Measurements from ENCODE around the gene ADGRD2.

- TF ChIP-seq POLR2A (IDR thresholded peaks at IDR 0.05): no peak
- TF ChIP-seq, protein P1, sequence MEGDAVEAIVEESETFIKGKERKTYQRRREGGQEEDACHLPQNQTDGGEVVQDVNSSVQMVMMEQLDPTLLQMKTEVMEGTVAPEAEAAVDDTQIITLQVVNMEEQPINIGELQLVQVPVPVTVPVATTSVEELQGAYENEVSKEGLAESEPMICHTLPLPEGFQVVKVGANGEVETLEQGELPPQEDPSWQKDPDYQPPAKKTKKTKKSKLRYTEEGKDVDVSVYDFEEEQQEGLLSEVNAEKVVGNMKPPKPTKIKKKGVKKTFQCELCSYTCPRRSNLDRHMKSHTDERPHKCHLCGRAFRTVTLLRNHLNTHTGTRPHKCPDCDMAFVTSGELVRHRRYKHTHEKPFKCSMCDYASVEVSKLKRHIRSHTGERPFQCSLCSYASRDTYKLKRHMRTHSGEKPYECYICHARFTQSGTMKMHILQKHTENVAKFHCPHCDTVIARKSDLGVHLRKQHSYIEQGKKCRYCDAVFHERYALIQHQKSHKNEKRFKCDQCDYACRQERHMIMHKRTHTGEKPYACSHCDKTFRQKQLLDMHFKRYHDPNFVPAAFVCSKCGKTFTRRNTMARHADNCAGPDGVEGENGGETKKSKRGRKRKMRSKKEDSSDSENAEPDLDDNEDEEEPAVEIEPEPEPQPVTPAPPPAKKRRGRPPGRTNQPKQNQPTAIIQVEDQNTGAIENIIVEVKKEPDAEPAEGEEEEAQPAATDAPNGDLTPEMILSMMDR (IDR thresholded peaks at IDR 0.05): no peak
Measured at GRCh38 chr9:124499216-124499615, 49.0 kb downstream of the ADGRD2 start.
